Spleen (tissue), 11 donors: ENCODE data around the gene CRB2. TPM values are rescaled to one million over a fixed set of nuclear protein-coding genes. Genes with fewer than 3 reads are reported as not detected.
A peak's percentile ranks its signal among the peaks of the same experiment; 100 is the strongest.

Experiments
- DNase-seq: peaks from one replicate; pipeline ENCODE4 v3.0.0-alpha.2; 2020
- H3K27ac ChIP-seq, 8 donors: fragments of 200-600 bp; sonication (generic) in 7 of 8; 1 replicate in 4 of 8; 2 replicates in 4 of 8; pipeline versions ENCODE4 v1.5.0 to v1.8.0; 2016 to 2021; ENCODE audit warnings: inconsistent platforms in 4 of 8, mild to moderate bottlenecking in 4 of 8, moderate library complexity in 1 of 8
- H3K27me3 ChIP-seq, 7 donors: fragments of 200-600 bp; sonication (generic) in 6 of 7; replicated peaks in 1 of 7; 1 replicate in 4 of 7; 2 replicates in 3 of 7; pipeline versions ENCODE4 v1.5.0 to v1.8.0; 2016 to 2021; ENCODE audit warnings: inconsistent platforms in 3 of 7, mild to moderate bottlenecking in 1 of 7
- H3K36me3 ChIP-seq, 6 donors: fragments of 200-600 bp; sonication (generic) in 5 of 6; 1 replicate in 4 of 6; 2 replicates in 2 of 6; pipeline versions ENCODE4 v1.5.0 to v1.8.0; 2016 to 2021; ENCODE audit warnings: inconsistent platforms in 2 of 6
- H3K4me1 ChIP-seq, 6 donors: fragments of 200-600 bp; sonication (generic) in 5 of 6; 1 replicate in 3 of 6; 2 replicates in 3 of 6; pipeline versions ENCODE4 v1.5.0 to v1.8.0; 2016 to 2021; ENCODE audit warnings: inconsistent platforms in 3 of 6
- H3K4me3 ChIP-seq, 8 donors: fragments of 200-600 bp; sonication (generic) in 7 of 8; 1 replicate in 4 of 8; 2 replicates in 4 of 8; pipeline versions ENCODE4 v1.5.0 to v1.8.0; 2016 to 2021; ENCODE audit warnings: inconsistent platforms in 4 of 8, mild to moderate bottlenecking in 4 of 8, moderate library complexity in 2 of 8
- H3K9me3 ChIP-seq, 8 donors: fragments of 200-600 bp; sonication (generic) in 7 of 8; 1 replicate in 4 of 8; 2 replicates in 4 of 8; pipeline versions ENCODE4 v1.5.0 to v1.8.0; 2016 to 2021; ENCODE audit warnings: inconsistent platforms in 4 of 8
- POLR2A ChIP-seq, 3 donors: fragments of 450-650 bp; IDR thresholded peaks; one replicate each; pipeline ENCODE4 v1.5.1; 2017; ENCODE audit warnings: antibody characterized with exemption in 3 of 3, mild to moderate bottlenecking in 1 of 3
- POLR2AphosphoS5 ChIP-seq, 3 donors: sonication (generic); formaldehyde crosslinking; IDR thresholded peaks; one replicate each; pipeline ENCODE4 v1.5.1; 2017; ENCODE audit warnings: antibody characterized with exemption in 3 of 3
- WGBS, 5 donors: extraction: QIAGEN DNeasy Blood & Tissue Kit in 3 of 5; methylation state at CpG; one replicate each; pipeline versions ENCODE4 v1.1.5 to v1.1.7; 2013 to 2018; 5-methylcytosine and 5-hydroxymethylcytosine counted together
- intact Hi-C: fragments of 100-400 bp; cut with DNase I; formaldehyde crosslinking; loops from one replicate; pipeline ENCODE4 v1.15.0; 2023; ENCODE audit warnings: low total_unique reads
- microRNA-seq, 3 donors: library from miRNA; unstranded; fragments of <30 nt; microRNA quantifications; one replicate each; pipeline versions ENCODE4 to v1.1.0, GENCODE V29; 2019 to 2020
- polyA plus RNA-seq, 3 donors: library from polyadenylated mRNA; stranded (reverse); fragments of 200-250 nt; gene quantifications; one replicate each; pipeline ENCODE4 v1.2.1, GENCODE V29; 2013
- small RNA-seq, 4 donors: library from RNA; depleted of rRNA; stranded (forward); fragments of <200 nt; gene quantifications; one replicate each; pipeline ENCODE3, GENCODE V24; 2016
- total RNA-seq, 7 donors: library from RNA; depleted of rRNA in 3 of 7; stranded (reverse); fragments of >200 nt in 3 of 7; fragmentation: NEBNext Ultra II Directional in 4 of 7; extraction: Animal tissue kit (Norgen Biotek cat#: 25700) in 4 of 7; gene quantifications; one replicate each; pipeline versions ENCODE4 v1.1.0 to v1.2.1, GENCODE V29; 2016 to 2021
- TF ChIP-seq, protein P1 (sequence below), 11 experiments: fragments of 200-600 bp in 7 of 11; fragments of 450-650 bp in 4 of 11; sonication (generic) in 4 of 11; IDR thresholded peaks in 8 of 11; conservative IDR thresholded peaks in 3 of 11; 1 replicate in 7 of 11; 2 replicates in 4 of 11; pipeline versions ENCODE4 v1.4.0 to v1.8.0; 2016 to 2021; ENCODE audit warnings: antibody characterized with exemption in 11 of 11, inconsistent platforms in 4 of 11, mild to moderate bottlenecking in 1 of 11
- donor health status: healthy with polysubstance abuse.
- donor health status: DM: no; HTN: no; CAD: no; lungs with moderate emphysema.
- donor health status: DM: no; HTN: no; CAD: no.
- donor health status: Bipolar disorder and iron deficiency.
- donor health status: healthy.
- donor health status: DM: no; HTN: no; CAD: no.
- donor health status: DM: yes; HTN: yes; CAD: no.

The CRB2 gene
- total and polyA plus RNA-seq, 10 donors: 0.34 to 3.0 (median 1.6) TPM

GRCh38 chr9:123425261-123425821 is 69.3 kb downstream of the CRB2 start:
- TF ChIP-seq, protein P1, sequence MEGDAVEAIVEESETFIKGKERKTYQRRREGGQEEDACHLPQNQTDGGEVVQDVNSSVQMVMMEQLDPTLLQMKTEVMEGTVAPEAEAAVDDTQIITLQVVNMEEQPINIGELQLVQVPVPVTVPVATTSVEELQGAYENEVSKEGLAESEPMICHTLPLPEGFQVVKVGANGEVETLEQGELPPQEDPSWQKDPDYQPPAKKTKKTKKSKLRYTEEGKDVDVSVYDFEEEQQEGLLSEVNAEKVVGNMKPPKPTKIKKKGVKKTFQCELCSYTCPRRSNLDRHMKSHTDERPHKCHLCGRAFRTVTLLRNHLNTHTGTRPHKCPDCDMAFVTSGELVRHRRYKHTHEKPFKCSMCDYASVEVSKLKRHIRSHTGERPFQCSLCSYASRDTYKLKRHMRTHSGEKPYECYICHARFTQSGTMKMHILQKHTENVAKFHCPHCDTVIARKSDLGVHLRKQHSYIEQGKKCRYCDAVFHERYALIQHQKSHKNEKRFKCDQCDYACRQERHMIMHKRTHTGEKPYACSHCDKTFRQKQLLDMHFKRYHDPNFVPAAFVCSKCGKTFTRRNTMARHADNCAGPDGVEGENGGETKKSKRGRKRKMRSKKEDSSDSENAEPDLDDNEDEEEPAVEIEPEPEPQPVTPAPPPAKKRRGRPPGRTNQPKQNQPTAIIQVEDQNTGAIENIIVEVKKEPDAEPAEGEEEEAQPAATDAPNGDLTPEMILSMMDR (IDR thresholded peaks at IDR 0.05 in 8 of 11, conservative IDR thresholded peaks at IDR 0.05 in 3 of 11): no peak
- TF ChIP-seq POLR2AphosphoS5 (IDR thresholded peaks at IDR 0.05) (no peak), POLR2A (IDR thresholded peaks at IDR 0.05) (no peak)
- Histone ChIP-seq H3K9me3 (peaks cover 0 to 8% (median 0%) of the 10 kb centered on the region in 8 donors), H3K4me3 (no peak overlapping the region), H3K27ac (no peak overlapping the region), H3K4me1 (peaks cover 0 to 8% (median 0%) of the 10 kb centered on the region in 6 donors), H3K36me3 (peaks cover 0 to 92% (median 14%) of the 10 kb centered on the region in 6 donors), H3K27me3 (no peaks in the 10 kb centered on the region)
- intact Hi-C loops: no loop called here
- 90 to 93% (median 92%) methylated on average over 19 to 20 of the region's 20 CpGs for WGBS, 5 donors
- DNase-seq: peak; percentile 48

- Histone ChIP-seq H3K27me3 (no peaks in the 10 kb centered on the region), H3K4me3 (no peak overlapping the region), H3K27ac (no peak overlapping the region), H3K36me3 (peaks cover 0 to 92% (median 16%) of the 10 kb centered on the region in 6 donors), H3K9me3 (peaks cover 0 to 10% (median 0%) of the 10 kb centered on the region in 8 donors), H3K4me1 (peaks cover 0 to 8% (median 0%) of the 10 kb centered on the region in 6 donors)
- no peak for TF ChIP-seq POLR2A (IDR thresholded peaks at IDR 0.05)
- TF ChIP-seq, protein P1 (IDR thresholded peaks at IDR 0.05 in 8 of 11, conservative IDR thresholded peaks at IDR 0.05 in 3 of 11): no peak
- TF ChIP-seq POLR2AphosphoS5 (IDR thresholded peaks at IDR 0.05): no peak
- WGBS, 5 donors: 83 to 95% (median 92%) methylated on average over 6 of the region's 6 CpGs
- intact Hi-C loops: no loop called here
- DNase-seq: peak; percentile 27
Measured at GRCh38 chr9:123425836-123426365, 69.9 kb downstream of the CRB2 start.

DNA sequence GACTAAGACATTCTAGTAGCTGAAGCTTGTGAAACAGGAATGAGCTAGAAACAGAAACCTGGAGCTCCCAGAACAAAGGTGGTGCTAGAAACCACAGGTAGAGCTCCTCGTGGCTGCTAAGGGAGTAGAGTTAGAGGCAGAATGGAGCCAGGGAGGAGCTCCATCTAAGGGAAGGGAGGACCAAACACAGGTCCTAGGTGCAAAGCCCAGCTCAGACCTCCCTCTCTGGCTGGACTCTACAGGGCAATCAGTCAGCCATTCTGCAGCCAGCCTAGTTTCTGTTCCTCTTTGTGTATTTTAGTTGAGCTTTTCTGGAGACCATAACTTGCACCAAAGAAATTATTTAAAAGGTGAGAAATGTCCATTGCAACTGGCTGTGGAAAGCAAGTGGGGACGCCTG is 70.4 kb downstream of the CRB2 start:
- H3K9me3 ChIP-seq: peaks cover 0 to 10% (median 0%) of the 10 kb centered on the region in 8 donors
- peak; percentile 13 for DNase-seq
- TF ChIP-seq POLR2A (IDR thresholded peaks at IDR 0.05) (no peak), POLR2AphosphoS5 (IDR thresholded peaks at IDR 0.05) (no peak)
- TF ChIP-seq, protein P1 (IDR thresholded peaks at IDR 0.05 in 8 of 11, conservative IDR thresholded peaks at IDR 0.05 in 3 of 11): no peak
- no peak overlapping the region for H3K27ac ChIP-seq
- 65 to 87% (median 71%) methylated on average over 2 of the region's 2 CpGs for WGBS, 5 donors
- intact Hi-C loops: no loop called here
- H3K27me3 ChIP-seq: no peaks in the 10 kb centered on the region
- no peak overlapping the region for H3K4me3 ChIP-seq
- peaks cover 0 to 8% (median 0%) of the 10 kb centered on the region in 6 donors for H3K4me1 ChIP-seq
- peaks cover 0 to 92% (median 19%) of the 10 kb centered on the region in 6 donors for H3K36me3 ChIP-seq

Small RNA genes lying within 50 kb of the gene (microRNA-seq; reads per million reads assigned to microRNA genes)
- gene MIR601: 0 reads per million in 3 donors

Small RNA genes lying within 50 kb of the gene (small RNA-seq; reads per million reads assigned to genes)
- gene MIR601: 0 reads per million in 4 donors

Other genes starting within 250 kb of the CRB2 start
- 10 to 100 TPM; 23.8 to 48.4 (median 36.8) TPM for gene STRBP, start 87.6 kb upstream of the CRB2 start, total RNA-seq
- gene STRBP, start 87.6 kb upstream of the CRB2 start, polyA plus RNA-seq: 10 to 100 TPM; 30.9 to 57.1 (median 36.5) TPM